Upper lobe of left lung (tissue), 4 donors: ENCODE measurements around the gene GPR146.

ENCODE experiments used
- EP300 ChIP-seq, 4 donors: sonication (generic); formaldehyde crosslinking; IDR thresholded peaks; one replicate each; pipeline ENCODE4 v1.5.1; 2017; ENCODE audit warnings: antibody characterized with exemption in 4 of 4, control low read depth in 2 of 4
- POLR2A ChIP-seq, 4 donors: fragments of 450-650 bp; IDR thresholded peaks; one replicate each; pipeline ENCODE4 v1.5.1; 2016 to 2017; ENCODE audit warnings: antibody characterized with exemption in 4 of 4, mild to moderate bottlenecking in 2 of 4
- POLR2AphosphoS5 ChIP-seq, 2 donors: sonication (generic); formaldehyde crosslinking; IDR thresholded peaks; one replicate each; pipeline ENCODE4 v1.5.1; 2017; ENCODE audit warnings: antibody characterized with exemption in 2 of 2
- TF ChIP-seq, protein P1 (sequence below), 6 experiments: fragments of 450-650 bp in 4 of 6; fragments of 200-600 bp in 2 of 6; sonication (generic) in 2 of 6; IDR thresholded peaks; one replicate each; pipeline ENCODE4 v1.5.1; 2016 to 2019; ENCODE audit warnings: antibody characterized with exemption in 6 of 6

DNA sequence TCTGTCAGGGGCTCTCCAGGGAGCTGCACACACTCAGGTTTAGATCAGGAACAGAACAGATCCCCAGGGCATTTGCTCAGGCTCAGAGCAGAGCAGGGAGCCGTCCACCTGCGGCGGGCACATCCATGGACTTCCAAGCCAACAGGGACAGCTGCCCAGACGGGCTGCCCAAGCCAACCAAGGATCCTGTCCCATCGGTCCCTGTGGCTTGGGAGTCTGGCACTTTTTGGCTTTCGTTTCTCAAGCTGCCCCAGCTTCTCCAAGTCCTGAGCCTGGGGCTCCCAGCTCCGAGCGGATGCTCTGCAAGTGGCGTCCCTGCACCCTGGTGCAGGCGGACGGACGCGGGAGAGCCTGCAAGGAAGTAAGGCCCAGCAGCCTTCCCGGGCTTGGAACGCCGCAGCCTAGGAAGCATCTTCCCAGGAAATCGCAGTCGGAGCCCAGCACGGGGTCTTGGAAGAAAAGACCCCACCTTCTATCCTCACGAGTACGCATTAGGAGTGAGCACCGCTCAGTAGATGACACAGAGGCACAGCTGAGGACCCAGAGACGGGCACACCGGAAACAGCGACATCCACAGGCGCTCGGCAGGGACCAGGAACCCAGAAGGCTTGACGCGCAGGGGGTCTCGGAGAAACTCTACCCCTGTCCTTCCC, 6.0 kb downstream of the GPR146 start:
- TF ChIP-seq, protein P1, sequence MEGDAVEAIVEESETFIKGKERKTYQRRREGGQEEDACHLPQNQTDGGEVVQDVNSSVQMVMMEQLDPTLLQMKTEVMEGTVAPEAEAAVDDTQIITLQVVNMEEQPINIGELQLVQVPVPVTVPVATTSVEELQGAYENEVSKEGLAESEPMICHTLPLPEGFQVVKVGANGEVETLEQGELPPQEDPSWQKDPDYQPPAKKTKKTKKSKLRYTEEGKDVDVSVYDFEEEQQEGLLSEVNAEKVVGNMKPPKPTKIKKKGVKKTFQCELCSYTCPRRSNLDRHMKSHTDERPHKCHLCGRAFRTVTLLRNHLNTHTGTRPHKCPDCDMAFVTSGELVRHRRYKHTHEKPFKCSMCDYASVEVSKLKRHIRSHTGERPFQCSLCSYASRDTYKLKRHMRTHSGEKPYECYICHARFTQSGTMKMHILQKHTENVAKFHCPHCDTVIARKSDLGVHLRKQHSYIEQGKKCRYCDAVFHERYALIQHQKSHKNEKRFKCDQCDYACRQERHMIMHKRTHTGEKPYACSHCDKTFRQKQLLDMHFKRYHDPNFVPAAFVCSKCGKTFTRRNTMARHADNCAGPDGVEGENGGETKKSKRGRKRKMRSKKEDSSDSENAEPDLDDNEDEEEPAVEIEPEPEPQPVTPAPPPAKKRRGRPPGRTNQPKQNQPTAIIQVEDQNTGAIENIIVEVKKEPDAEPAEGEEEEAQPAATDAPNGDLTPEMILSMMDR (IDR thresholded peaks at IDR 0.05): no peak
- TF ChIP-seq EP300 (IDR thresholded peaks at IDR 0.05) (no peak), POLR2A (IDR thresholded peaks at IDR 0.05) (no peak), POLR2AphosphoS5 (IDR thresholded peaks at IDR 0.05) (no peak)
